ENCODE results near the gene IL15RA.
"Not testable (repeated sequence)": the region's sequence is repeated elsewhere in the genome, so short reads cannot be mapped to it uniquely, and the experiment has no call there.

IL15RA gene

GRCh38 chr10:6006546-6006945 lies 29.2 kb upstream of the IL15RA start:
- no peak for DNase-seq (ENCODE audit: low read depth in 1 of 2, low spot score in 1 of 2)

- no peak for DNase-seq (ENCODE audit: low read depth in 1 of 2, low spot score in 1 of 2)
Observed at GRCh38 chr10:6005856-6006395, 28.6 kb upstream of the IL15RA start.

GRCh38 chr10:6005161-6005804 lies 27.9 kb upstream of the IL15RA start:
- DNase-seq (ENCODE audit: low read depth in 1 of 2, low spot score in 1 of 2): not testable (repeated sequence)

DNA sequence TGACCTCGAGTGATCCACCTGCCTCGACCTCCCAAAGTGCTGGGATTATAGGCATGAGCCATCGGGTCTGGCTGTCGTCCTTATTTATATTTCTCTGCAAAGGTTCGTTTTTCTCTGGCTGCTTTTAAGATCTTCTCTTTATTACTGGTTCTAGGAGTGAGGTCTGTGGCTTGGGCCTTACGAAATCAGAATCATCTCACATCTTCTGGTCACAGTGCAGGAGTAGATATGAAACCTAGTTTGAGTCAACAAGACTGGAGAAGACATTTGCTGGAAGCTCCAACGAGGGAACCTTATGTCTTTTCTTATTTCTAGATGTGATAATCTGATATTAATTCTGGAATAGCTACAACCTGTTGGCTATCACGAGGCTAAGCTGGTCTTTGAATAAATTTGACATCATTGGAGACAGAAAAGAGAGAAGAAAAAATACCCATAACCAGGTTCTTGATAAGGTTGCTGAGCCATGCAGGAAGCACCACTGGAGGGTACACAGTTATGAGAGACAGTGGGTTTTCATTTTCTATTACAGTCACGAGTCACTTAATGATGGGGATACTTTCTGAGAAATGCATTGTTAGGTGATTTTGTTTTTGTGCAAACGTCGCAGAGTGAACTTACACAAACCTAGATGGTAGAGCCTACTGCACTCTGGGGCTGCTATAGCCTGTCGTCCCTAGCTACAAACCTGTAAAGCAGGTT lies 25.6 kb upstream of the IL15RA start:
- DNase-seq (ENCODE audit: low read depth in 1 of 2, low spot score in 1 of 2): no peak

- DNase-seq (ENCODE audit: low read depth in 1 of 2, low spot score in 1 of 2): no peak
Observed at GRCh38 chr10:5999440-6000165, 22.3 kb upstream of the IL15RA start.

GRCh38 chr10:5996696-5997095 lies 19.4 kb upstream of the IL15RA start:
- no peak for DNase-seq (ENCODE audit: low read depth in 1 of 2, low spot score in 1 of 2)

DNA sequence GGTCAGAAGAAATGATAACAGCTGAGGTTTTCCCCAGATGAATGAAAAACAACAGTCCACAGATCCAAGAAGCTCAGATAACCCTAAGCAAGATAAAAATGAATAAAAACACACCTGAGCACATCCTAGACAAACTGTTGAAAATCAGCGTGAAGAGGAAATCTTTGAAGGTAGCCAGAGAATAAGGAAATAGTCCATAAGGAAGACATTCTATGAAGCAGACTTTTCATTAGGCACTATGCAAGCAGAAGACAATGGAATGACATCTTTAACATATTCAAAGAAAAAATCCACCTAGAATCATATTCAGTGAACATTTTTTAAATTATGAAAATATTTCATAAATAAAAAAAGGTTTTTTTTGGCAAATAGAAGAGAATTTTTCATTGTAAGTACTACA lies 15.1 kb upstream of the IL15RA start:
- no peak for DNase-seq (ENCODE audit: low read depth in 1 of 2, low spot score in 1 of 2)

DNA sequence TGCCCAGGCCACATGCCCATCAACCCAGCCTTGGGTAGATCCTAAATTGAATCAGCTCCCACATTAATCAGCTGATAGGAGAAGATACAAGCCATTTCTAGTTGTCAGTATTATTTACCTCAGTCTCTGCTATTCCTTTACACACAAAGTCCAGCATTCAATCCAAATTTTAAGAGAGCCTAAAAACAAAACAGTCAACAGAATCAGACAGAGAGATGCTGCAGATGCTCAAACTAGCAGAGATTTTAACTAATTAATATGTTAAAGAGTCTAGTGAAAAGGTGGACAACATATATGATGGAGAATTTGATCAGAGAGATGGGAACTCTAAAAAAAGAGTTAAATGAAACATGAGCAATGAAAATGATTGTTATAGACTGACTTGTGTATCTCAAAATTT lies 14.4 kb upstream of the IL15RA start:
- DNase-seq (ENCODE audit: low read depth in 1 of 2, low spot score in 1 of 2): no peak

DNA sequence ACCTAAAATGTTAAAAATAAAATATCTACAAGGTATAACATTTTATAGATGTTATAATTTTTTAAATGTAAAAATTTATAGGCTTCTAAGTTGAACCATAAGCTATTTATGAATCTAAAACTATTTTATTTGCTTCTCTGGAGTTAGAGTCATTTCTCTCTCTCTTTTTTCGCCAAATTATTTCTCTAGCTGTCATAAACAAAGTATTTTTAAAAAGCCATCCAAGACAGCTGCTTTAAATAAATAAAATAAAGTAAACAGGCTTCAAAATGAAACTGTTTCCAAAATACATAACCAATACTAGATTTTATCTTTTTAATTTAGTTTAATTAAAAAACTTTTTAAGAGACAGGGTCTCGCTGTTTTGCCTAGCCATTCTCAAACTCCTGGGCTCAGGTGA lies 12.4 kb upstream of the IL15RA start:
- no peak for DNase-seq (ENCODE audit: low read depth in 1 of 2, low spot score in 1 of 2)

DNA sequence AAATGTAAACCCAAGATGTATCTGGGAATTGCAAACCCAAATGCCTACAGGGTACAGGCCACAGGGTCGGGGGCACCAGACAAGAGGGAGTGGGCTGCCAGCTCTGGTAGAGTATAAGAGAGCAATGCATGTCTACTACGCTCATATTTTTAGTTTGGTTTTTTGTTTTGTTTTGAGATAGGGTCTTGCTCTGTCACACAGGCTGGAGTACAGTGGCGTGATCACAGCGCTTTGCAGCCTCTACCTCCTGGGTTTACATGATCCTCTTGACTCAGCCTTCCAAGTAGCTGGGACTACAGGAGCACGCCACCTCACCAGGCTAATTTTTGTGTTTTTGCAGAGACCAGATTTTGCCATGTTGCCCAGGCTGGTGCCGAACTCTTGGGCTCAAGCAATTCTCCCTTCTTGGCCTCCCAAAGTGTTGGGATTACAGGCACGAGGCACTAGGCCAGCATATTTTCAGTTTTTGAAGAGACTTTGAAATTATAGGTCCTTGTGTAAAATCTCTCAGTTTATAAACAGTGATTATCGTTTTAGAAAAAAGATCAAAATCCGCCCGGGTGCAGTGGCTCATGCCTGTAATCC lies 11.1 kb upstream of the IL15RA start:
- DNase-seq (ENCODE audit: low read depth in 1 of 2, low spot score in 1 of 2): no peak

DNA sequence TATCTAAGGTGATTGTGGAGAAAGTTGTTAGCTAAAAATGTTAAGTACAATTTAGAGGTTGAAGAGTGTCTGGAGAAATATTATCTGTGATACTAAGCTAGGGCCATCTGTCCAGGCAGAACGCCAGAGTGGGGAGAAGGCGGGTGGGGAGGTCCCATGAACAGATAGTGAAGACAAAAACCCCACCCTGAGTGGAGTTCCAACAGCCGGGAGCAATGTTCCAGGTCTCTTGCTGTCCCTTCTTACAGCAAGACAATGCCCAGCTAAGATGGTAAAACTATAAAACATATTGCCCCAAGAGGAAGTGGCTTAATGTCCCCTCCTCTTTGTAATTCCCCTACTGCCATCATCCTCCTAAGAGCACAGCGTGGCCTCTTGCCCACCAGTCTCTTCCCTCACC lies 10.4 kb upstream of the IL15RA start:
- no peak for DNase-seq (ENCODE audit: low read depth in 1 of 2, low spot score in 1 of 2)

DNA sequence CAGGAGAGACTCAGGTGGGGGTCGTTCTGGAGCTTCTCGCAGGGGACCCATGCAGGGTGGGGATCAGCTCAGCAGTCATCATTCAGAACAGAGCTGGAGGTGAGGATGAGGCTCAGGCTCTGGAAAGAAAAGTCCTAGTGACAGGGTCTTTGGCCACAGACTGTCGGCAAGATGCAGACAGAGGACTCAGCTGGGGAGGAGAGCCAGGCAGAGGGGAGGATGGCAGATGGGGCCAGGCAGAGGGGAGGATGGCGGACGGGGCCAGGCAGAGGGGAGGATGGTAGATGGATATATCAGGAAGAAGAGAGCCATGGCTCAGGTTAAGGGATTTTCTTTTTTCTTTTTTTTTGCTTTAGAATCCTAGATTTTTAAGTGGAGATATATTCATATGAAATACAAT lies 7.7 kb upstream of the IL15RA start:
- DNase-seq (ENCODE audit: low read depth in 1 of 2, low spot score in 1 of 2): no peak

DNA sequence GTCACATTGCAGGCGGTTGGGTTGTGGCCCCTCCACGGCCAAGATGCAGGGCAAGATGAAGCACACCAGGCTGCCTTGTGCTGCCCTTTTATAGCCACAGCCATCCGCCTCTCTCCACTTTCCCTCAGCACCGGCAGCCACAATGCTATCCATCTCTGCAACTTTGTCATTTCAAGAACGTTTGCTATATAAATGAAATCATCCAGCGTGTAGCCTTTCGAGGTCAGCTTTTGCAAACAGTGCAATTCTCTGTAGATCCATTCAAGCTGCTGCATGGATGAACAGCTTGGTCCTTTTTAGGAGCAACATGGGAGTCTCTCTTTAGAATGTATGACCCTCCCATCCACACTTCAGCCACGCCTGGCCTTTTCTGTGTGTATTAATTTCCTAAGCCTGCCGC lies 6.4 kb upstream of the IL15RA start:
- DNase-seq (ENCODE audit: low read depth in 1 of 2, low spot score in 1 of 2): no peak

GRCh38 chr10:5981529-5981928 lies 4.2 kb upstream of the IL15RA start:
- DNase-seq (ENCODE audit: low read depth in 1 of 2, low spot score in 1 of 2): no peak

GRCh38 chr10:5978230-5978489 lies 817 bp upstream of the IL15RA start:
- DNase-seq (ENCODE audit: low read depth in 1 of 2, low spot score in 1 of 2): no peak

DNA sequence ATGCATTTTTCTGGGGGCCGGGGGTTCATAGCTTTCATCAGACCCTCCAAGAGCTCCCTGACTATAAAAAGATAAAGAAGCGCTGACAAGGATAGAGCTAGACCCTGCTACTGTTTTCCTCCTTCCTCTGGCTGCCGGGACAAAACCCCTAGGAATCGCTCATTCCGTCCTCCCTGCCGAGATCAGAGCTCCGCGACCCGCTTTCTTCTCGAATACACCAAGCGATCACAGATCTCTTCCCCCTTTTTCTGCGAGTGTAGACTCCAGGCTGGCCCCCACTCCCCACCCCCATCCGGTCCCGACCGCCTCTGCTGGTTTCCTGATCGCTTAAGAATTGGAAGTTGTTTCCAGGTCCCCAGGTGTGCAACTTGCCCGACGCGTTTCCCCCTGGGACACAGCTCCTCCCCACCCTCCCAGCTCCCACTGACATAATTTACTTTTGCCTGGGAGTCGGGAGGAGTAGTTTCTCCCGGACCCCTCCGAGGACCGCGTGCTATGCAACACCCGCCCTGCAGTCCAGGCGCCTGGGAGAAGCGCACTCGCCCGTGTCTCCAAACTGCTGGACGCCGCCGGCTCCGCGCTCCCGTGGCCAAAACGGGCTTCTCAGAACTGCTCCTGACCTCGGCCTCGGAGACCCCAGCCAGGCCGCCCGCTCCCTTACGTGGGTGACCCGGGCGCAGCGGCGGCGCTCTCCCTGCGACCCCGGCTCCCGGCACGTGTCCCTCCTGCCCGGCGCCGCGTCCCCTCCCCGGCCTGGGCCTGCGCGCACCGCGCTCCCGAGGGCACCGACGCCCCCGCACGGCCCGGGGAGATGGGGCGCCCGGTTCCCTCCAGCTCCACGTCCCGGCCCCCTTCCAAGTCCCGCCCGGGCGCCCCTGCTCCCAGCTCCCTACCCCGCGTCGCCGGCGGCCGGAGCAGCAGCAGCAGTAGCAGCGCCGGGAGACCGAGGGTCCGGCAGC lies 552 bp downstream of the IL15RA start:
- DNase-seq (ENCODE audit: low read depth in 1 of 2, low spot score in 1 of 2): peak in 1 of 2 donors; percentile 41

- DNase-seq (ENCODE audit: low read depth in 1 of 2, low spot score in 1 of 2): peak in 1 of 2 donors; percentile 25
Observed at GRCh38 chr10:5975641-5976473, 1.5 kb downstream of the IL15RA start.

GRCh38 chr10:5973069-5973468 lies 4.3 kb downstream of the IL15RA start:
- no peak for DNase-seq (ENCODE audit: low read depth in 1 of 2, low spot score in 1 of 2)

DNA sequence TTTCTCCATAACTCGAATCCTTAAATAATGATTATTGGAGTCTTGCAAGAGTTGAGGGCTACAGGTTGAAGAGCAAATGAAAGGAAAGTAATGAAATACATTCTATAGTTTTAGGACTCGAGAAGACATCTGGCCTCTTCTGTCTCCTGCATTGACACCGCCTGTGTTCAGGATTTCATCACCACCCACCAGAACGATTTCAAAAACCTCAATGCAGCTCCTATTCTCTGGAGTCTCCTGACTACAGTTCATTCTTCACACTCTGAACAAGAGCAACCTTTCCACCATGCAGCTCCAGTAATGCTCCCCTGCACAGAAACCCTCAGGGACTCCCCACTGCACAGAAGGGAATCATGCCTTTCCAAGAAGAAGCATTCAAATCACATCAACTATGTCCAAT lies 5.5 kb downstream of the IL15RA start:
- DNase-seq (ENCODE audit: low read depth in 1 of 2, low spot score in 1 of 2): no peak

- DNase-seq (ENCODE audit: low read depth in 1 of 2, low spot score in 1 of 2): no peak
Observed at GRCh38 chr10:5971315-5971832, 6.0 kb downstream of the IL15RA start.
